Epithelial cell of esophagus (primary cell): ENCODE data around the gene MYF5.

Experiments used
- DNase-seq: peaks from one replicate; pipeline ENCODE4 v3.0.0; 2010; ENCODE audit warnings: low read depth
- H3K4me3 ChIP-seq: 2 replicates; pipeline ENCODE4 v1.5.1; 2011; ENCODE audit warnings: mild to moderate bottlenecking, low read length, control low read depth
- CTCF ChIP-seq: IDR thresholded peaks from 2 replicates; pipeline ENCODE4 v1.5.1; 2011; ENCODE audit warnings: low read depth, mild to moderate bottlenecking, low read length, control low read depth, inconsistent platforms; ENCODE audit not compliant: insufficient read depth; ENCODE audit errors: missing control alignments

Gene MYF5

GRCh38 chr12:80698847-80699542, 17.7 kb upstream of the MYF5 start:
- no peak for TF ChIP-seq CTCF
- DNase-seq, result no peak
- no peak overlapping the region for H3K4me3 ChIP-seq

GRCh38 chr12:80700327-80700726, 16.4 kb upstream of the MYF5 start:
- no peak for TF ChIP-seq CTCF
- no peak for DNase-seq
- no peak overlapping the region for H3K4me3 ChIP-seq

- no peak for TF ChIP-seq CTCF
- DNase-seq, result no peak
- no peak overlapping the region for H3K4me3 ChIP-seq
Measured at GRCh38 chr12:80701388-80701787, 15.3 kb upstream of the MYF5 start.

DNA sequence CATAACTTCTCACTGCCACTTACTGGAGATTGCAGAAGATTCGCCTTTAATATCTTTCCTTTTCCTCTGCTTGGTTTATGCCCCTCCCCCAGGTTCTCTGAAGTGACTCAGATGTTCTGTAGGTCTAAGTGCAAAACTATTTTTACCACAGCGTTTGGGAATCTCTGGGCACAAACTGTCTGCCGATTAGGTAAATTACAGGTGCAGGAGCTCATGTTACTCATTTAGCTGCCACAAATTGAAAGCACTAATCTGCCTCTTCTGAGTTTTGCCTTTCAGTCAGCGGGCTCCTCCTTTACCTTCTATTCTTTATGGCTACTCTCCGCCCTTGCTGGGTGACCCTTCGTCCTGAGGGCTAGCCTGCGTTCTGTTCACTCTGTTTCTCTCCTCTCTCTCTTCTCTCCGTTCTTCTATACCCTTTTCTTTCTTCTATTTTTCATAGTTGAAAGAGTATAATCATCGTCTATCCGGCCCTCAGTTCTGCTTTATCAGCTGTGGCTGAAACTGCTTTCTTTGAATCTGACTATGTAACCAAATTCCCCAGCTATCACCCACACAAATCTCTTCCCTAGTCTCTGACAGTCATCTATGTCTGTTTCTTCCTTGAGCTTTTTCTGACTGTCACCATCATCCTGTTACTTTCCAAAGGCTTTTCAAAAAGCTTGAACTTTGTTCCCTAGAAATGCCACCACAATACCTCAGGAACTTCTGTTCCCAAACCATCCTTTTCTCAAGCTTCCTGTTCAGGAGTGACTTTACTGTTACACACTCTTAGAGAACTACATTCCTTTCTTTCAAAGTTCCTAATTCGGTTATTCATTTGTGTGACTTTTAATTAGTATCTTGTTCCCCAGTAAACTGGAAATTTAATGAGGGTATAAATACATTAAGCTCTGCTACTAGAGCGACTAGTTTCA, 13.6 kb upstream of the MYF5 start:
- H3K4me3 ChIP-seq, result no peak overlapping the region
- peak; percentile 82 for DNase-seq
- no peak for TF ChIP-seq CTCF

GRCh38 chr12:80704420-80704819, 12.3 kb upstream of the MYF5 start:
- no peak overlapping the region for H3K4me3 ChIP-seq
- DNase-seq, result no peak
- no peak for TF ChIP-seq CTCF

DNA sequence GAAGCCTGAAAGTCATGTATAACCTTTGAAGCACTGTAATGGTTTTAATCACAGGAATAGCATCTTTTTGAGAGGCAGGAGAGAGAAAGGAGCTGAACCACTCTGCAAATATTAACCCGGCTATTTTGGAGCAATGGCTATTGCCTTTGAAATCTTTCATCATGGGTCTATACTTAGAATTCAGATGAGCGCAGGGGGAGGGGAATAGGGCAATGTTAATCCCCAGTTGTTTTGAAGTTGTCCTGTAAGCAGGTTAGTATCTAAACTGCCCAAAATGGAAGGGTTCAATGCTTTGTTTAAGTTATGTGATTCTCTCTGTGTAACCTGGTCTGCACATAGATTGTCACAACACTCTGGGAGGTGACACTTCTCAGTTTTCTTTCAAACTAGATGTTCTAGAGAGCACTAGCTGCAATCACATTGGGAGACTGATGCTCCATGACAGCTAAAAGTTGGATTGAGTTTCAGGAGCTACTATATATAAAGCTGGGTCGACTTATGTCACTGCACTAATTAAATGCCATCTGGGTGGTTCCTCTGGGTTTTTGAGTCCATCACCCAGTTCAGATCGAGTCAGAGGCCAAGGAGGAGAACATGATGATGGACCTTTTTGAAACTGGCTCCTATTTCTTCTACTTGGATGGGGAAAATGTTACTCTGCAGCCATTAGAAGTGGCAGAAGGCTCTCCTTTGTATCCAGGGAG, 9.4 kb upstream of the MYF5 start, which contains the start of gene MYF6:
TSS of gene MYF6 (plus strand) at position 509 of the 704 bp plus-strand sequence. CDS start at position 595, 86 bp downstream.
- DNase-seq, result no peak
- TF ChIP-seq CTCF, result no peak
- no peak within 1 kb of the TSS for H3K4me3 ChIP-seq
